Measurements from ENCODE around the gene DEPDC4.
A peak's percentile ranks its signal among the peaks of the same experiment; 100 is the strongest.
"Not testable (repeated sequence)": the region's sequence is repeated elsewhere in the genome, so short reads cannot be mapped to it uniquely, and the experiment has no call there.

The DEPDC4 gene

GRCh38 chr12:100266835-100267602 lies at the start of gene DEPDC4, which contains the start of gene SCYL2:
TSS of gene DEPDC4 (minus strand) at chr12:100267079. CDS start at chr12:100267076, 3 bp downstream.
TSS of gene SCYL2 (plus strand) at chr12:100267177. CDS start at chr12:100282971, 15,794 bp downstream.
- DNase-seq = peak; percentile 97

DNA sequence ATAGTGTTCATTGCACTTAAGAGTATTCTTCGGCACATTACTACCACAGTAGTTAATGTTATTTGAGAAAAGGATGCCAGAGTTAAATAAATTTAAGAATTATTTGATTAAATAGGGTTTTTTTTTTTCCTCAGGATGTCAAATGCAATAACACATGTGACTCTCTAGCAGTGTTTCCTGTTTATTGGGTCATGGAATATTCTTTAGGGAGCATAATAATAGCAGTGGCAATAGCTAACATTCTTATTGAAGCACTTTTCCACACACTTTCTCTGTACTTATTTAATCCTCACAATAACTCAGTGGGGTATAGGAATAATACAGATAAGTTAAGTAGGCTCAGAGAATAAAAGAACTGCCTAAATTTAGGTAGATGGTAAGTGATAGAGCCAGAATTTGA lies 44.4 kb upstream of the DEPDC4 start:
- no peak for DNase-seq

GRCh38 chr12:100308138-100308537 lies 41.3 kb upstream of the DEPDC4 start:
- not testable (repeated sequence) for DNase-seq

DNA sequence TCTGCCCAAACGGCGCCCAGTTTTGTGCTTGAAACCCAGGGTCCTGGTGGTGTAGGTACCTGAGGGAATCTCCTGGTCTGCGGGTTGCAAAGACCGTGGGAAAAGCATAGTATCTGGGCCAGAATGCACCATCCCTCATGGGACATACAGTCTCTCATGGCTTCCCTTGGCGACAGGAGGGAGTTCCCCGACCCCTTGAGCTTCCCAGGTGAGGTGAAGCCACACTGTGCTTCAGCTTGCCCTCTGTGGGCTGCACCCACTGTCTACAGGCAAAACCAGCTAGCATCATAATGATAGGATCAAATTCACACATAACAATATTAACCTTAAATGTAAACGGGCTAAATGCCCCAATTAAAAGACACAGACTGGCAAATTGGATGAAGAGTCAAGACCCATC lies 37.5 kb upstream of the DEPDC4 start:
- DNase-seq = not testable (repeated sequence)

GRCh38 chr12:100303831-100304230 lies 37.0 kb upstream of the DEPDC4 start:
- no peak for DNase-seq

- DNase-seq = no peak
These were observed 35.2 kb upstream of the DEPDC4 start for GRCh38 chr12:100302081-100302480.

GRCh38 chr12:100295764-100296555 lies 29.1 kb upstream of the DEPDC4 start:
- DNase-seq = no peak

DNA sequence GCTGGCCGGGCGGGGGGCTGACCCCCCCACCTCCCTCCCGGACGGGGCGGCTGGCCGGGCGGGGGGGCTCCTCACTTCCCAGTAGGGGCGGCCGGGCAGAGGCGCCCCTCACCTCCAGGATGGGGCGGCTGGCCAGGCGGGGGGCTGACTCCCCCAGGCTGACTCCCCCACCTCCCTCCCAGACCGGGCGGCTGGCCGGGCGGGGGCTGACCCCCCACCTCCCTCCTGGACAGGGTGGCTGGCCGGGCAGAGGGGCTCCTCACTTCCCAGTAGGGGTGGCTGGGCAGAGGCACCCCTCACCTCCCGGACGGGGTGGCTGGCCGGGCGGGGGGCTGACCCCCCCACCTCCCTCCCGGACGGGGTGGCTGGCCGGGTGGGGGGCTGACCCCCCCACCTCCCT lies 27.5 kb upstream of the DEPDC4 start:
- not testable (repeated sequence) for DNase-seq

GRCh38 chr12:100293017-100293416 lies 26.1 kb upstream of the DEPDC4 start:
- no peak for DNase-seq

- no peak for DNase-seq
These were observed 23.1 kb upstream of the DEPDC4 start for GRCh38 chr12:100290016-100290415.

- no peak for DNase-seq
These were observed 22.2 kb upstream of the DEPDC4 start for GRCh38 chr12:100289038-100289437.

- DNase-seq = not testable (repeated sequence)
These were observed 17.7 kb upstream of the DEPDC4 start for GRCh38 chr12:100284556-100284955.

DNA sequence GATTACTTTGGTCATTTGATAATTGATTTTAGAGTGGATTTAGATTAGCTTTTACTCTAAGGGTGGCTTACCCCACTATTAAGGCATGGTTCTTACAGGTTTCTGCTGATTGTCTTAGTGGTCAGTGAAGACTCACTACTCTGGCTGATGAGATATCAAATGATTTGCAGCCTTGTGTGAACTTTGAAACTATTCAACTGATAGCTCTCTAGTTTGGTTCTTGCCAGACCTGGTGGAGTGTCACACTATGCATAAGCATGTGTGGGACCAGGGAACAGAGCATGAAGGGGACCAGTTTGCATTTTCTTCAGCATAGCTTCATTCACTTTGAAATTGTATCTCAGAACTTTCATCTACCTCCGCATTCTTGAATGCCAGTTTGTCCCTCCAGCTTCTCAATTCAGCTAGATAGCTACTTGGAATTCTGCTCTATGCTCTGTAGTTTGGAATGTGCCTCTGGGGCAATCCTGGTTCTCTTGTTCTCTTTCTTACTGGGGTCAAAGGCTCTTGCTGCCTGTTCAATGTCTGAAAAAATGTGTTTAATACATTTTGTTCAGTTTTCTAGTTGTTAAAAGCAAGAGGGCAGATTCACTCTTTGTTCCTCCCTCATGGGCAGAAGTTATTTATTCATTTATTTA lies 12.8 kb upstream of the DEPDC4 start:
- DNase-seq = no peak

DNA sequence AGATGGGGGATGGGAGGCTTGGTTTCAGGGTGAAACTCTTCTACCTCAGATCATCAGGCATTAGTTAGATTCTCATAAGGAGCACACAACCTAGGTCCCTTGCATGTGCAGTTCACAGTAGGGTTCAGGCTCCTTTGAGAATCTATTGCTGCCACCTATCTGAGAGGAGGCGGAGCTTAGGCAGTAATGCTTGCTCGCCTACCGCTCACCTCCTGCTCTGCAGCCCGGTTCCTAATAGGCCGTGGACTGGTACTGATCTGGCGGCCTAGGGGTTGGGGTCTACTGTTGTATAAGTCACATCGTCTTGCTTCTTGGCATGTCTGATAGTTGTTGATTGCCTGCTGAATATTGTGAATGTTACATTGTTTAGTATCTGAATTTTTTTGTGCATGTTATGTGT lies 12.3 kb upstream of the DEPDC4 start:
- DNase-seq = no peak

DNA sequence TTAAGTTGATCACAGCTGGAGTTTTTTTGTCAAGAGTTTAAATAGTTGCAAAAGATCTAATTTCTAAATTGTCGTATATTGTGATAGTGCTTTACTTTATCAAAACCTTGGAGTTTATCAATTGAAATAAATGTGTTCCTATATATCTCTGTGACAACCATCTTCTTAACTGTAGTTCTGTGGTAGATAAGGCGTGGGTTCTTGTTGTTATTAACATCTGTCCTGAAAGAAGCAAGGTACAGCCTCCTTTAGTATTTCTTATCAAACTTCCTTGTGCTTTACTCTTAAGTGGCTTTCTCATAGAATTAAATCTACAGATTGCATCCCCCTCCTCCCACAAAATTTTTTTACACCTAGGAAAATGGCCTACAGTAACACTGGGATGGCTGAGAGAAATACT lies 7.4 kb upstream of the DEPDC4 start:
- no peak for DNase-seq

DNA sequence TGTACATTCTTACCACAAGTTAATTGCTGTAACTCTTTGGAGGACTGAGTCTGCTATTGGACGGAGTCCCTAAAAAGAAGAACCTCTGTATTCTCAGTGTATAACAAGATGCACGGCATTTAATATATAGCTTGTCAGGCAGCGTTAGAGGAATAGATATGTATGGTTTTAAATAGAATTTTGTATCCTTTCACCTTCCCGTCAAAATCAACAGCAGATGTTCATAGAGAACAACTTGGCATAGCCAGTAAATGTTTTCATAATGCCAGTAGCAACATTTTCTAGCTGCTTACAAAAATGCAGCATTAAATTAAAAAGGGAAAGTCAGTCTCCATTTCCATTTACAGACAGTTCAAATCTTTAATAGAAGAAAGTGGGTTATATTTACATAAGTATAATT lies 6.9 kb upstream of the DEPDC4 start:
- DNase-seq = no peak

DNA sequence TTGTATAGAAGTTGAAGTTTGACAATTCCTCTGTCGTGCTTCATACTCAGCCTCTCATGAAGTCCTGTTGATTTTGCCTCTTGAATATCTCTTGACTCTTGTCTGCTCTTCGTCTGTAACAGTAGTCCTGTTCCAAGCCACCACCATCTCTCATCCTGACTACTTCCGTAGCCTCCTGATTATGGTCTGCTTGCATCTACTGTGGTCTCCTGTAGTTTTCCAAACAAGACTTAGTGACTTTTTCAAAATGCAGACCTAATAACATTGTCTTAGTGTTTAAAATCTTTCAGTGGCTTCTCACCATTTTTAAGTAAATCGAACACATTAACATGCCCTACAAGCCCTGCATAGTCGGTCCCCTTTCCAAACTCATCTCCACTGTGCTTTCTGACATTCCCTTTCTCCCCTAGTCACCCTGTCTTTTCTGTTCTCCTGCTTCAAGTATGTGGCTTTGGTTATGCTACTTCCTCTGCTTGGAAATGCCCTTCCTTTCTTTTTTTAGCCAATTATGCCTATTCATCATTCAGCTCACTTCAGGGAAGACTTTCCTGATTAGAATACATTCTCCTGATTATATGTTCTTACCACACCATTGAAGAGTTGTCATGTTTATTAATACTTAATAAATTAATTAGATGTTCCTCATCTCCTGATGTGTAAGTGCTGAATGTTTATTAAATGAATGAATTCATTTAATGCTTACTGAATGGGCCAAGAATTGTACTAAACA lies 2.1 kb upstream of the DEPDC4 start:
- no peak for DNase-seq

DNA sequence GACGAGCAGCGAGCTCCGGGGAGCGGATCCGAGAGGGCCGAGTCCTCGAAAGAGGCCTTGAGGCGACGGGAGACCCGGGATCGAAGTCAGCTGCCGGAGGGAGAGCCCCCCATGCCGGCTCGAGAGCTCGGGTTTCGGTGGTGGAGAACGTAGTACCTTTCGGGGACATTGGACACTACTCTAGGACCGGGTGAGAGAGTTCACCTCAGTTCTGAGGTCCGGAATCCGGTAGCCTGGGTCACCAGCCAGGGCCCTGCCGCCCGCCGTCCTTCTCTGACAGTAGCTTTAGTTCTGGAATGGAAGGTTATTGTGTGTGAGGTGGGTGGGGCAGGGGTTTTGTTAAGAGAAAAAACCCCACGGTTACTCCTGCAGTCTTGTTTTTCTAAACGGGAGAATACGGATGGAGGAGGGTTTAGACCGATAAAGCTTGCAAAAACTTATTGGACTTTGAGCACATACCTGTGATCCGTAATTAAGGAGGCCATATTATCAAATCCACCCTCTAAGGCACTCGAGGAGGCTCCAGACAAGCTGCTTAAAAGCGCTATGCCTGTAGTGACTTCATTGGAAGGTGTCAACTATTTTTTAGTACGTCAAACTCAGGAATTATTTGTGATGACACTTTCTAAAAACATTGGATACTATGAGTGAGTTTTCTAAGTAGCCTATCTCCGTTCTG lies 863 bp upstream of the DEPDC4 start:
- DNase-seq = no peak

GRCh38 chr12:100266585-100266834 lies 369 bp downstream of the DEPDC4 start:
- DNase-seq = no peak

DNA sequence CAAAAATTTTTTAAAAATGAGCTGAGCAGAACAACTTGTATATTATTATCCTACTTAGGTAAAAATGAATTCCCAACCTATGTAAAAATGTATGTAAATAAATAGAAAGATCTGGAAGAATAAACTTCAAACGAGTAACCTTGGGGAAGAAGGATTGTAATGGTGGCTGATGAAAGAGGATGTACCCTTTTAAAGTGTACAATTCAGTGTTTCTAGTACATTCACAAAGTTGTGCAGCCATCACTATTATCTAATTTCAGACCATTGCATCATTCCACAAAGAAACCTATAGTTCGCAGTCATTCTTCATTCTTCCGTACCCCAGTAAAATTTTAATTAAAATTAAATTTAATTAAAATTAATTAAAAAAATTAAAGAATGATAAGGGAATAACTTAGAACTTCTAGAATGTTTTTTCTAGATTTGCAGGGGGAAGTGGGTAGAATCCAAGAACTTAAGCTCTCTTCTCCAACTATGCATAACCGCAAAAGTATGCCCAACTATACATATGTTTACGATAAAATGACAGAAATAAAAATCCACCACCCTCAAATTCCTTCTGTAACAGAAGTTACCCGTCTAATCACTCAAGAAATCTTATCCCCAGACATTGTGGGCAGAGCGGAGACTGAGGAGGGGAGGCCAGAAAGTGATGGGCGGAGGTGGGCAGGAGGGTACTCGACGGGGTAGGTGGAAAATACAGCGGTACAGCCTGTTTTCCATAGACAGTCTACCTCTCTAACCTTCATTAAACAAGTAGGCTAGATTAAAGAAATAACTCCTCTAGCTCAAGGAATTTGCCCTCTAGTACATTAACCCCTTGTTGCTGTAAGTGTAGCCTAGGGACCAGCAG lies 921 bp downstream of the DEPDC4 start:
- DNase-seq = no peak

DNA sequence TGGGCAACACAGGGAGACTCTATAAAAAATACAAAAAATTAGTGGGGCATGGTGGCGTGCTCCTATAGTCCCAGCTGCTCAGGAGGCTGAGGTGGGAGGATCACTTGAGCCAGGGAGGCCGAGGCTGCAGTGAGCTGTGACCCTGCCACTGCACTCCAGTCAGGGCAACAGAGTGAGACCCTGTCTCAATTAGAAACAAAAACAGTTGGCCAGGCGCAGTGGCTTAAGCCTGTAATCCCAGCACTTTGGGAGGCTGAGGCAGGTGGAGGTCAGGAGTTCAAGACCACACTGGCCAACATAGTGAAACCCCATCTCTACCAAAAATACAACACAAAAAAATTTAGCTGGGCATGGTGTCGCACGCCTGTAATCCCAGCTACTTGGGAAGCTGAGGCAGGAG lies 1.8 kb downstream of the DEPDC4 start:
- not testable (repeated sequence) for DNase-seq

- DNase-seq = no peak
These were observed 3.7 kb downstream of the DEPDC4 start for GRCh38 chr12:100263131-100263530.

Data from midbrain (tissue), 1 donor.